ENCODE results near the gene VASH1. TPM values are rescaled to one million over a fixed set of nuclear protein-coding genes. Genes with fewer than 3 reads are reported as not detected.

The VASH1 gene
- total RNA-seq, 2 experiments from 2014 or later = 1.7 to 2.2 TPM

DNA sequence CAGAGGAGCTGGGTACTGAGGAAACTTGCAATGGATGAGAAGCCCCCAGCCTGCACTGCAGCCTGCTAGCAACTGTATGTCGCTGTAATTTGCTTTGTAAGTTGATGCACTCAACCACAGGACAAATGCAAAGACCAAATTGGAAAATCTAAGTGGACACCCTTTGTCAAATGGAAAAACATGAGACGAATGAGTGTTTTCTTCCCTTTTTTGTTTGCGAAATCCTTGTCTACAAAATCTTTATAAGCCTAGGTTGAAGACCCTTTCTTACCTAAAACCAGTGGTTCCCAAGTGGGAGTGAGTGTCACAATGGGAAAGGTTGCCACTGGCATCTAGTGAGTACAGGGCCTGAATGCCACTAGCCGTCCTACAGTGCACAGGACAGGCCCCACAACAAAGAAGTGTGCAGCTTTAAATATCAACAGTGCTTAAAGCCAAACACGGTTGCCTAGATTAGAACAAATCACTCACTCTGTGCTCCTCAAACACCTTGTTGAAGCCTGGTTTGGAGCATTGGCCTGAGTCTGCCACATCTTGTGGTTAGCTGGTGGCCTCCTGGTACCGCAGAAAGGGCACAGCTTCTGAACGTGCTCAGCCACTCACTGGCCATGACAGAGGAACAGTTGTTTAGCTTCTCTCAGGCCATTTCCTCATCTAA lies 7.6 kb upstream of the VASH1 start:
- intact Hi-C loops (cut with micrococcal nuclease) = no loop called here
- TF ChIP-seq, protein P1, sequence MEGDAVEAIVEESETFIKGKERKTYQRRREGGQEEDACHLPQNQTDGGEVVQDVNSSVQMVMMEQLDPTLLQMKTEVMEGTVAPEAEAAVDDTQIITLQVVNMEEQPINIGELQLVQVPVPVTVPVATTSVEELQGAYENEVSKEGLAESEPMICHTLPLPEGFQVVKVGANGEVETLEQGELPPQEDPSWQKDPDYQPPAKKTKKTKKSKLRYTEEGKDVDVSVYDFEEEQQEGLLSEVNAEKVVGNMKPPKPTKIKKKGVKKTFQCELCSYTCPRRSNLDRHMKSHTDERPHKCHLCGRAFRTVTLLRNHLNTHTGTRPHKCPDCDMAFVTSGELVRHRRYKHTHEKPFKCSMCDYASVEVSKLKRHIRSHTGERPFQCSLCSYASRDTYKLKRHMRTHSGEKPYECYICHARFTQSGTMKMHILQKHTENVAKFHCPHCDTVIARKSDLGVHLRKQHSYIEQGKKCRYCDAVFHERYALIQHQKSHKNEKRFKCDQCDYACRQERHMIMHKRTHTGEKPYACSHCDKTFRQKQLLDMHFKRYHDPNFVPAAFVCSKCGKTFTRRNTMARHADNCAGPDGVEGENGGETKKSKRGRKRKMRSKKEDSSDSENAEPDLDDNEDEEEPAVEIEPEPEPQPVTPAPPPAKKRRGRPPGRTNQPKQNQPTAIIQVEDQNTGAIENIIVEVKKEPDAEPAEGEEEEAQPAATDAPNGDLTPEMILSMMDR (IDR thresholded peaks at IDR 0.05) = no peak
- Mint-ChIP-seq H3K27me3 (peaks cover 10% of the 10 kb centered on the region), H3K4me1 (ENCODE audit: low read depth) (no peaks in the 10 kb centered on the region), H3K27ac (no peak overlapping the region), H3K9me3 (no peaks in the 10 kb centered on the region), H3K4me3 (no peak overlapping the region), H3K36me3 (ENCODE audit: low read depth) (no peaks in the 10 kb centered on the region)
- DNase-seq (no peak), ATAC-seq (no peak)
- ChIA-PET POLR2A (no interaction called here), CTCF (no interaction called here)

DNA sequence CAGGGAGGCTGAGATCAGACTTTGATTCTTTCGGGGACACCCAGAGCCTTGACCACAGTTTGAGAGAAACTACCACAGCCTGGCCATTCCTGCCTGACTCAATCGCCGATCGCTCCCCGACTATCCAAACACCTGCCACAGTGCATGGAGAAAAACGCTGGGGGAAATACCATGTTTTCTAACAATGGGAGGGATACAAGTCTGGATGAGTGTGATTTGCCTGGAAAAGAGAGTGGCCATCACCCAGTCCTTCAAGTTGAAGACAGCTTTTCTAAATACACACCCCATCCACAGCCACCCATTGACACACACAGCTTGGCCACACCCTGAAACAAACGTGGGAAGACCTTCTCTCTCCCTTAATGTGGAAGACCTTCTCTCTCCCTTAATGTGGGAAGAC lies 6.7 kb upstream of the VASH1 start:
- H3K27me3 Mint-ChIP-seq = peaks cover 14% of the 10 kb centered on the region
- ChIA-PET POLR2A (no interaction called here), CTCF (no interaction called here)
- H3K36me3 Mint-ChIP-seq (ENCODE audit: low read depth) = no peaks in the 10 kb centered on the region
- intact Hi-C loops (cut with micrococcal nuclease) = no loop called here
- no peaks in the 10 kb centered on the region for H3K4me1 Mint-ChIP-seq (ENCODE audit: low read depth)
- no peak overlapping the region for H3K4me3 Mint-ChIP-seq
- H3K9me3 Mint-ChIP-seq = no peaks in the 10 kb centered on the region
- DNase-seq = no peak
- no peak for ATAC-seq
- TF ChIP-seq, protein P1 (IDR thresholded peaks at IDR 0.05) = no peak
- H3K27ac Mint-ChIP-seq = no peak overlapping the region

DNA sequence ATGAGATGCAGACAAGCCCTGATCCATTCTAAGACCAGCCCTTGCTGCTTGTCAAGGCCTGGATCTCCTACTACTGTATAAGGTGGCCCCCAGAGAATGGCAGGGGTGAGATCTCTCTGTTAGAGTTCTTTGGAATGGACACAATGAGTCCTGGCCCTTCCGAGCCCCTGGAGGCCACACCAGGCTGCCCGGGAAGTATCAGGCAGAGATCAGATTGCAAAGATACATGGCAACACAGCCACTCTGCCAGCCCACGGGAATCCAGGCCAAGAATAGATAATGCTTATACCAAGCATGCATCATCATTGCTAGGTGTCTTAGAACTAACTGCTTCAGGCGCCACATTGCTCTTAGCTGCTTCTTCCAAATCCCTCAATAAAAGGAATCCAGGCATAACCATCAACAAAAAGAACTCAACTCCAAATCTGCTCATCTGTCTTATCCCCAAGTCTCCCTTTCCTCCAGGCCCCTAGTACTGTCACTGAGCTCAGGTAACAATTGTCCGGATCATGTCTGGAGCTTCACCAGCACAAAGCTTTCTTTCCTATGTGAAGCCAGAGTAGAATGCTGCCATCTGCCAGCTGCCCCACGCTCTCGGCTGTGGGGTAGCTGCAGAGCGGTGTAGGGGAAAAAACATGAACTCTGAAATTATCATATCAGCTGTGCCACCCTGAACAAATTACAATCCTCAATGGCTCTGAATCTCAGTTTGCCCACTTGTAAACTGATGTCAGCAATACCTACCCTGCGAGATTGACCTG lies 5.5 kb upstream of the VASH1 start:
- ChIA-PET POLR2A (no interaction called here), CTCF (interaction anchor here (1.3 to 1.5 kb wide), 2 partner anchors 11 to 45 kb away, joined by 3 to 8 read pairs; no protein-coding TSS in a partner anchor)
- TF ChIP-seq, protein P1 (IDR thresholded peaks at IDR 0.05) = no peak
- Mint-ChIP-seq H3K27ac (no peak overlapping the region), H3K4me1 (ENCODE audit: low read depth) (peaks cover under 1% of the 10 kb centered on the region), H3K36me3 (ENCODE audit: low read depth) (no peaks in the 10 kb centered on the region), H3K9me3 (no peaks in the 10 kb centered on the region), H3K27me3 (peaks cover 24% of the 10 kb centered on the region), H3K4me3 (no peak overlapping the region)
- no peak for DNase-seq
- intact Hi-C loops (cut with micrococcal nuclease) = no loop called here
- no peak for ATAC-seq

DNA sequence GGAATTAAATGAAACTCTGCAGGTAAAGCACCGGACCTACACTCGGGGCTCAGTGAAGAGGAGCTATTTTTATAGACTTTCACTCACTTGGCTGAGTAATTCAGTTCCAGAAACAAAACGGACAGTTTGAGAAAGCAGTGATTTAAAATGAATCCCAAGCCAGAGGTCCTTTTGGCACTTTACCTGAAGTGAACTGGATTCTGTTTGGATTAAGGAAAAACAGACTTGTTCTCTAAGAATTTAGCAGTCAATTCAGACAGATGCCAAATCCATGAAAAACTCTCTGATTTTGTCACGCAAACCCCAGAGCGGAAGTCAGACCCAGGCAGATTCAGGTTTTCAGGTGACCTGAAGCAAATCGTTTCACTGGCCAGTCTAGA lies 4.9 kb upstream of the VASH1 start:
- ChIA-PET CTCF (interaction anchor here (1.3 to 1.5 kb wide), 2 partner anchors 10 to 46 kb away, joined by 3 to 8 read pairs; no protein-coding TSS in a partner anchor), POLR2A (no interaction called here)
- peaks cover 26% of the 10 kb centered on the region for H3K27me3 Mint-ChIP-seq
- no peaks in the 10 kb centered on the region for H3K9me3 Mint-ChIP-seq
- ATAC-seq (no peak), DNase-seq (no peak)
- TF ChIP-seq, protein P1 (IDR thresholded peaks at IDR 0.05) = no peak
- no peak overlapping the region for H3K4me3 Mint-ChIP-seq
- no peak overlapping the region for H3K27ac Mint-ChIP-seq
- no peaks in the 10 kb centered on the region for H3K36me3 Mint-ChIP-seq (ENCODE audit: low read depth)
- intact Hi-C loops (cut with micrococcal nuclease) = no loop called here
- H3K4me1 Mint-ChIP-seq (ENCODE audit: low read depth) = peaks cover 2% of the 10 kb centered on the region

DNA sequence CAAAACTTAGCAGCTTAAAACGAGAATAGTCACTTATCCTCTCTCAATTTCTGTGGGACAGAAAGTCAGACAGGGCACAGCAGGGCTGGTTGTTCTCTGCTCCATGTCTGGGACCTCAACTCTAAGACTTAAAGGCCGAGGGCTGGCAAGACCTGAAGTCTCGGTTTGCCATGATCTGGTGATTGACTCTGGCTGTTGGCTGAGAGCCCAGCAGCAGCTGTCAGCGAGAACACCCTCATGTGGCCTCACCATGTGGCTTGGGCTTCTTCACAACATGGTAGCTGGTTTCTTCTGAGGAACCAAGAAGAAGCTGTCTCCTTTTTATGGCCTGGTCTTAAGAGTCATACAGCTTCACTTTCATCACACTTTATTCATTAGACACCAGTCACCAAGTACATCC lies 1.7 kb upstream of the VASH1 start:
- Mint-ChIP-seq H3K4me3 (no peak overlapping the region), H3K27ac (no peak overlapping the region), H3K4me1 (ENCODE audit: low read depth) (peaks cover 2% of the 10 kb centered on the region), H3K9me3 (no peaks in the 10 kb centered on the region), H3K36me3 (ENCODE audit: low read depth) (no peaks in the 10 kb centered on the region), H3K27me3 (peaks cover 39% of the 10 kb centered on the region)
- intact Hi-C loops (cut with micrococcal nuclease) = no loop called here
- ChIA-PET POLR2A (interaction anchor here (0.6 kb wide), 1 partner anchor 48 kb away, joined by 3 read pairs; no protein-coding TSS in a partner anchor), CTCF (interaction anchor here (1.2 to 2.7 kb wide), 2 partner anchors 25 to 50 kb away, joined by 4 to 8 read pairs; no protein-coding TSS in a partner anchor)
- TF ChIP-seq, protein P1 (IDR thresholded peaks at IDR 0.05) = no peak
- DNase-seq = no peak
- ATAC-seq = no peak

Data from activated CD8-positive, alpha-beta T cell treated with anti-CD3 and anti-CD28 coated beads for 36 hours (primary cell).